NCI-H510A (cell line): Measurements from ENCODE around the gene TSHZ1.
A peak's percentile ranks its signal among the peaks of the same experiment; 100 is the strongest.

Experiments
- DNase-seq: peaks from one replicate; lab custom pipeline; 2025; lab: John Stamatoyannopoulos, UW

The TSHZ1 gene

DNA sequence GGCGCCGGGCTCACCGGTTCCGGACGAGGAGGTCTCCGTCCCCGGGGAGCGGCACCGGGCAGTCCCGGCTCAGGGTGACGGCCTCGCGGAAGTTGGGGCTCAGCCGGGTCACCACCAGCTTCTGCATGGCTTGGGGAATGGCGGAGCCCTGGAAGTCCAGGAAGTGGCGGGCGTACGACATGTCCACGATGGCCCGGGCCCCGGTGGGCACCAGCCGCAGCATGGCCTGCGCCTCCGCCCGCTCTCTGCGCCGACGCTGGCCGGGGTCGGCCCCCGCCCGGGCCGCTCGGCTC is 1.8 kb upstream of the TSHZ1 start:
- DNase-seq = no peak

DNA sequence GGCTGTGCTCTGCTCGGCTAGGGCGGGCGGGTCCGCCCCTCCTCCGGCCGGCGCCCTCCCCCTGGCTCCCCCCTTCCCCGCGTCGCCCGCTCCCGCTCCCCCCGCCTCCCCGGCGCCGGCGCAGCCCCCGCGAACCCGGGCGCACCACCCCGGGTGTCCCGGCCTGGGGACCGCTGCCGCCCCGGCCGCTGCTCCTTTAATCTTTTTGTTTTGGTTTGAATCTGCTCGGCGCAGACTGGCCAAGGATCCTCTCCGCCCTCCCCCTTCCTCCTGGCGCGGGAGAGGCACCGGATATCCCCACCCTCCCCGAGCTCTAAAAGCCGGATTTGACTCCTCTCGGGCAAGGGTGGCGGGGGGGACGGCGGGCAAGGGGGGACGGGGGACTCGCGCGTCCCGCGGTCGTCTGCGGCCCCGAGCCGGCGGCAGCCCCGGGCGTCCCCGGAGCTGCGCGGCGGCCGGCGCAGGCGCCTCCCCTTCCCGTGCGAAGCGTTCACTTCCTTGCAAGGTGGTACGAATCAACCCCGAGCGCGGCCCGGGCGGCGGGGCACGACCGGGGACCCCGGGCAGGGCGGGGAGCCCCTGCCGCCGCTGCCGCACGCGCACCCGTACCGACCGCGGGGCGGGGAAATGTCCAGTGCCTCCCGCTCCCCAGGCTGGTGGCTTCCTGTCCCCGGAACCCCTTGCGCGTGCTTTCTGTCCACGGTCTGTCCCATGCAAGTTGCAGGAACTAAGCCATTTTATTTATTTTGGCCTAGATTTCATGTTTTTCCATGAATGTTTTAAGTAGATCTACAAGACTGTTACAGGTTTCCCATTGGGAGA is 1.3 kb upstream of the TSHZ1 start, which contains the start of gene PTGR3:
PTGR3 (minus strand) TSS at position 11 of the 822 bp plus-strand sequence. CDS start 81 bp downstream, outside the sequence.
- peak; percentile 85 for DNase-seq

DNA sequence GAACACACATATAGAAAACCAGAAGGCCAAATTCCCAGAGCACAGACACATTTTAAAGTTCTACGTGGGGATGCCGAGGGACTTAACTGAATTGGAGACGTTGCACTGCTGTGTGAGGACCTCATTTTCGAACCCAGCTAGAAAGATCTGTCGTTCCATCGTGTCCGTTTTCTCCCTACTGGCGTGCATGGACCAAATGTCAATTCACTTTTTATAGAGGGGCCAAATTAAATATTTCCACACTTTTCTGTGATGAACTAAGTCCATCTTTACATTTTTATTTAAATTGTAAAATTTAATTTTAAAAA is 692 bp upstream of the TSHZ1 start:
- DNase-seq = no peak

DNA sequence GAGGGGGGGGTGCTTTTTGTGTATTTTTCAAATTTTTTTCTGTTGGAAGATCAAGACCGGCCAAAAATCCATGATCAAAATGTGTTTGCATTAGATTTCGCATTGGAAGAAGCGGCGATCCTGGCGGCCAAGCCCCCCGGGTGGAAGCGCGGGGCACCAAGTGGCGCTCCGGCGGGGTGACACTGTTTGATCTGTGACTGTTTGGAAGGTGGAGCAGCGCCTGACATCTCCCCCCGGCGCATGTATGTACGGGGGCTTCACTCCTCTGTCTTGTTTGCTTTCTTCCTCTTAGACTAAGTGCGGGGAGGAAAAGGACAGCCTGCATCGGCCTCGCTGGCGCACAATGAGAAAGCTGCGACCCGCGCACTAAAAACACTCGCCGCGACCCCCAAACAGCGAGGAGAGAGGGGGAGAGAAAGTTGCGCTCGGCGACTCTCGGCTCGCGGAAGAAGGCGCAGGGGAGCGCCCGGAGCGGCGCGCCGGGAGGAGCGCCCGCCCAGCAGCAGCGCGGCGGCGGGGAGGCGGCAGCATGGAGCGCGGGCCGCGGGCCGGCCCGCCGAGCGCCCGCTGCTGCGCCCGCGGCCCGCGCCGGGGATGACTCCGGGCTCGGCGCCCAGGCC is 515 bp downstream of the TSHZ1 start:
- peak; percentile 32 for DNase-seq

DNA sequence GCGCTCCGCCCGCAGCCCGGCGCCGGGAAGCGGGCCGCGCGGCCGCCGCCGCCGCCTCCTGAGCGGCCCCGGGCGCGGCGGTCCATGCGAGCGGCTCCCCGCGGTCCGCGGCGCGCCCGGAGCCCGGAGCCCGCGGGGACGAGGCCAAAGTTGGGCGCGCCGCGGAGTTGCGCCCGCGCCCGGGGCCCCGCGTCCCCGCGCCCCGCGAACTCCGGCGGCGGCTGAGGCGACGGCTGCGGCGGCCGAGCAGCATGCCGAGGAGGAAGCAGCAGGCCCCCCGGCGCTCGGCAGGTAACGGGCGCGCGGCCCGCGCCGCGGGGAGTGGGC is 992 bp downstream of the TSHZ1 start:
- DNase-seq = peak; percentile 18

GRCh38 chr18:75211953-75212750 is 1.6 kb downstream of the TSHZ1 start:
- DNase-seq = peak; percentile 30

DNA sequence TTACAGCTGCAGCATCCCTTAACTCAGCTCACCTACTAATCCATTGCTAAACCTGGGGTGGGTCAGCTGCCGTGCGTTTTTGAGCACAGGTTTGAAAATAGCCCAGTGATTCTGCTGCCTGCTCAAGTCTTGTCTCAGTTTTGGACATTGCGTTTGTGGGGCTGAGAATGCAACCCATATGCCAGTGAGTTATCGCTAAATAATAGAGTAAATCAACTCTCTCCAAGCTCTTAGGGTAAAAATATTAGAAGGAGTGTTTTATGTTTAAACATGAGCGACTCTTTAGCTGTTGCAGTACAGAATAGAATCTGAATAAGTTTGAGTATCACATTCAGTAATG is 2.1 kb downstream of the TSHZ1 start:
- DNase-seq = no peak

DNA sequence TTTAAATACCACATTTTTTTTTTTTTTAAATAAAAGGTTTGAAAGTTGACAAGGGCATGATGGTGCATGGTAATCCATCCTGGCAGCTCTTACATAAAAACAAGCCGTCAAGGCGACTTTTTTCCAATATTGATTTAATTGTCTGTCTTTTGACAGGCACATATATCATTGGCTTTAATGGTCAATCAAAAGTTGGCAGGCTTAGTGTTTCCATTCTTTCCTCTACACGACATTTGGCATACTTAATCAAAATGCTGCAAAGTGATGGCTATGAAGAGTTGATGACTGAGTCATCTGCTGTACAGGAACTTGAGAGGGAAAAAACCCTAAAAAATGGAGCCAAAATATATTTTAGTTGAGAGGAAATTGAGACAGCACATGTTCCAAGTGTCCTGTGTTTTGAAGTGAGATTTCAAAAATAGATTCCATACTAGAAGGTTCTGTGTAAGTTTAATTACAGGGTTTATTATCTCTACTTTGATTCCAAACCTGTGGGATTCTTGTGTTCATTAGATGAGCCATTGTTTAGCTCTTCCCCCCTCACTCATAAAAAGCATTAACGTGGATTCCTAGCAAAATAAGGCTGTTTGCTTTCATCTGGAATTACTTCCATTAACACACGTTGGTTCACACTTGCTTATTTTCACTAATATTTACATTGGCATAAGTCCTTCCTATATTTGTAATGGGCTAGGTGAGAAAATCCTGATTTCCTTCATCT is 3.2 kb downstream of the TSHZ1 start:
- no peak for DNase-seq

- no peak for DNase-seq
These were observed 3.7 kb downstream of the TSHZ1 start for GRCh38 chr18:75214332-75214690.

DNA sequence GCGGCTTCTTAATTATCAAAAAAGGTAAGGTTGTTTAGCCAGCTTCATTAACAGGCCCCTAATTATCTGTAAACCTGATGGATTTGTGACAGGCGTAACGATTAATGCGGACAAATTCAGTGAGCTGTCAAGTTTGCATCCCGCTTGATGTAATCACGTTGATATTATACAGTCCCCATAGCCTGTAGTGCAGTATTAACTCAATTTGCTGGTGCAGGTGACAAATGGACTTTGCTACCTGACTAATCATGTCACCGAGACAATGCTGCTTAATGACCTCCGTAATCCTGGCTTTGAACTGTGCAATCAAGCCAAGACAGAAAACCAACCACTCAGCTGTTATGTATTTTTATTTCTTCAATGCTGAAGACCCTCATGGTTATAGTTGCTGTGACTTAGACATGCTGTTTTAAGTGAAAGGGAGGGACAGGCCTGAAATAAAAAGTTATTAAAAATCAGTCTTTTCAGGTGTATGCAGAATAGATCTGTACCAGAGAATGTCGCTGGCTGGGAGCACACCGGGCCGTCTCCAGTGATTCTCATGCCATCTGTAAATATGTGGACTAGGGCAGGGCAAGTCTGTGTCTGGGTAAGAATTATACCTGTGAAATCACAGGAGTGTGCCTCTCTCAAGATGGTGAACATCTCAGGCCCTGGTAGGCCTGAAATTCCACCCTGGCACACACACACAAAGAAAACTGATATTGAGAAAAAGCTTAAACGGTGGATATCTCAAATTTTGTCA is 4.3 kb downstream of the TSHZ1 start:
- DNase-seq = no peak

DNA sequence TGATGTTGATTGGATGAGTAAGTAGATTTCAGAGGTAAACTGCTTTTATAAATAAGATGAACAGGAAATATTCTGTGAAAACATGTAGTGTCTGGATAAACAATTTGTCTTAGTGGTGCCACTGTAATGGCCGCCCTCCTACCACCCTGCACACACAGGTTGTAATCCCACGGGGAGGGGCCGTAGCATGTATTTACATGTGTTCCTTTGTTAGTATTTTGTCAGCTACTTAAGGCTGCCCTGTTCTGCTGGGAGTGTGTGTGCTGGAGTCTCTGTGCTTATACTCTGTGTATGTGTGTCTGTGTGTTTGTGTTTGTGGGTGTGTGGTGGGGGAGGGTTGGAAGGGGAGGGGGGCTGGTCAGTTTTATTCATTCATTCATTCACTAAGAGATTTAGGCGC is 5.1 kb downstream of the TSHZ1 start:
- peak; percentile 37 for DNase-seq

DNA sequence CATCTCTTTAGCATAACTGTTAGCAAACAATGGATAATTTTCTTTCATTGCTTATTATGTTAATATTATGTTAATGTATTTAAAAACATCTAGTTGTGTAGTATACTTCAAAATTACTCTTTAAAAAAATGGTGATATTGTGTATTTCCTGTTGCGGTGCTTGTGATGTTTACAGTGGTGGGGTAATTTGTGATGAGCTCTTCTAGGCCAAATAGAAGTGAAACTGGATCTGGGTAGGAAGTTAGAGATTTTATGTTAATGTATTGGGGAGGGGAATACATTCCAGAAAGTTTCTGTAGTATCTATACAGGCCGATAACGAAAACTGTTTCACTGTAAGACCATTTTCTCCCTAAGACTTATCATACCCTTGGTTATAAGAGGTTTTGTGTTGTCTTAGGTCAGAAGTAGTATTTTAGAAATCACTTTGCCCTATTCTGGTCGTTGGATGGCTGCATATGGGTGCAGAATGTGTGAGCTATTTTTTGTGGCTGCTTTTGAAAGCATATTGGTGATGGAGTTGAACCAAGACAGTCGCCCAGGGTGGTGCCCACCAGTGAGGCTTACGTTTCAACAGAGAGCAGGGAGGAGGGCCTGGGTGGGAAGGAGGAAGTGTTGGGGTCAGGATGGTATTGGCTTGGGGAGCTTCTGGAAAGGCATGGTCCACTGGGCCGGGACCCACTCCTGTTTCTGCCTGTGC is 5.8 kb downstream of the TSHZ1 start:
- DNase-seq = no peak

GRCh38 chr18:75216911-75217689 is 6.5 kb downstream of the TSHZ1 start:
- DNase-seq = no peak

- DNase-seq = no peak
These were observed 7.7 kb downstream of the TSHZ1 start for GRCh38 chr18:75218065-75218923.

- DNase-seq = no peak
These were observed 9.3 kb downstream of the TSHZ1 start for GRCh38 chr18:75219745-75220375.

GRCh38 chr18:75220551-75221355 is 10.2 kb downstream of the TSHZ1 start:
- DNase-seq = no peak

- DNase-seq = no peak
These were observed 10.8 kb downstream of the TSHZ1 start for GRCh38 chr18:75221397-75221796.

- no peak for DNase-seq
These were observed 11.3 kb downstream of the TSHZ1 start for GRCh38 chr18:75221897-75222296.
